Liver (tissue), 9 donors: Measurements from ENCODE around the gene EML6. TPM values are rescaled to one million over a fixed set of nuclear protein-coding genes. Genes with fewer than 3 reads are reported as not detected.
"Not testable (repeated sequence)": the region's sequence is repeated elsewhere in the genome, so short reads cannot be mapped to it uniquely, and the experiment has no call there.

Experiments used
- DNase-seq: peaks from one replicate; pipeline ENCODE4 v3.0.0-alpha.2; 2017; ENCODE audit warnings: low spot score
- H3K27ac ChIP-seq, 2 donors: one replicate each; pipeline ENCODE4 v1.7.0; 2013; ENCODE audit warnings: inconsistent platforms in 2 of 2, low read length in 2 of 2, control low read depth in 1 of 2, low read depth in 1 of 2, mild to moderate bottlenecking in 1 of 2
- H3K27me3 ChIP-seq, 4 donors: one replicate each; pipeline versions ENCODE4 v1.6.1 to v1.7.0; 2013; ENCODE audit warnings: low read length in 3 of 4, inconsistent platforms in 1 of 4, mild to moderate bottlenecking in 1 of 4, moderate library complexity in 1 of 4; ENCODE audit not compliant: control insufficient read depth in 4 of 4, insufficient read depth in 4 of 4
- H3K36me3 ChIP-seq, 4 donors: one replicate each; pipeline versions ENCODE4 v1.6.1 to v1.7.0; 2013; ENCODE audit warnings: low read length in 3 of 4, mild to moderate bottlenecking in 3 of 4, low read depth in 1 of 4, moderate library complexity in 1 of 4; ENCODE audit not compliant: control insufficient read depth in 4 of 4, insufficient read depth in 3 of 4
- H3K4me1 ChIP-seq, 4 donors: one replicate each; pipeline versions ENCODE4 v1.6.1 to v1.7.0; 2013; ENCODE audit warnings: low read length in 3 of 4, mild to moderate bottlenecking in 3 of 4, moderate library complexity in 1 of 4; ENCODE audit not compliant: control insufficient read depth in 4 of 4, insufficient read depth in 4 of 4
- H3K4me3 ChIP-seq, 3 donors: one replicate each; pipeline versions ENCODE4 v1.6.1 to v1.7.0; 2013; ENCODE audit warnings: low read length in 3 of 3, control low read depth in 1 of 3, low read depth in 1 of 3, mild to moderate bottlenecking in 1 of 3
- H3K9ac ChIP-seq, 2 donors: one replicate each; pipeline ENCODE4 v1.7.0; 2013; ENCODE audit warnings: low read length in 2 of 2, mild to moderate bottlenecking in 2 of 2, moderate library complexity in 2 of 2, control low read depth in 1 of 2, low read depth in 1 of 2
- H3K9me3 ChIP-seq, 4 donors: one replicate each; pipeline versions ENCODE4 v1.6.1 to v1.7.0; 2013; ENCODE audit warnings: low read length in 3 of 4; ENCODE audit not compliant: control insufficient read depth in 4 of 4
- EGR1 ChIP-seq, 2 donors: IDR thresholded peaks; 2 replicates each; pipeline ENCODE4 v1.6.1; 2016 to 2018; ENCODE audit warnings: antibody characterized with exemption in 2 of 2, low read depth in 2 of 2
- FOXA1 ChIP-seq: IDR thresholded peaks from 2 replicates; pipeline ENCODE4 v1.6.1; 2016; ENCODE audit warnings: antibody characterized with exemption
- FOXA2 ChIP-seq: IDR thresholded peaks from 2 replicates; pipeline ENCODE4 v1.6.1; 2016; ENCODE audit warnings: antibody characterized with exemption
- HNF4A ChIP-seq, 2 donors: conservative IDR thresholded peaks; 2 replicates each; pipeline ENCODE4 v1.6.1; 2016; ENCODE audit warnings: antibody characterized with exemption in 2 of 2, mild to moderate bottlenecking in 2 of 2
- JUND ChIP-seq, 2 donors: IDR thresholded peaks; 2 replicates each; pipeline ENCODE4 v1.6.1; 2016; ENCODE audit warnings: antibody characterized with exemption in 2 of 2
- NR2F2 ChIP-seq: IDR thresholded peaks from 2 replicates; pipeline ENCODE4 v1.6.1; 2016; ENCODE audit warnings: antibody characterized with exemption
- RAD21 ChIP-seq, 2 donors: IDR thresholded peaks; 2 replicates each; pipeline ENCODE4 v1.6.1; 2016; ENCODE audit warnings: antibody characterized with exemption in 2 of 2, mild to moderate bottlenecking in 2 of 2
- SP1 ChIP-seq: IDR thresholded peaks from 2 replicates; pipeline ENCODE4 v1.6.1; 2018; ENCODE audit warnings: antibody characterized with exemption, mild to moderate bottlenecking
- WGBS: extraction: QIAGEN DNeasy Blood & Tissue Kit; methylation state at CpG from one replicate; pipeline ENCODE4 v1.1.7; 2013; 5-methylcytosine and 5-hydroxymethylcytosine counted together
- polyA plus RNA-seq, 2 donors: library from polyadenylated mRNA; stranded (reverse) in 1 of 2; unstranded in 1 of 2; fragments of 200-250 nt in 1 of 2; fragments of >200 nt in 1 of 2; fragmentation: Nextera tagmentation in 1 of 2; extraction: Ambion mirVana in 1 of 2; gene quantifications; one replicate each; pipeline versions ENCODE4 v1.2.1 to v1.2.3, GENCODE V29; 2013 to 2015
- total RNA-seq, 2 donors: library from RNA; depleted of rRNA; stranded (reverse); fragments of >200 nt; gene quantifications; one replicate each; pipeline ENCODE4 v1.2.3, GENCODE V29; 2014
- TF ChIP-seq, protein P1 (sequence below): IDR thresholded peaks from 2 replicates; pipeline ENCODE4 v1.6.1; 2016; ENCODE audit warnings: antibody characterized with exemption, mild to moderate bottlenecking
- TF ChIP-seq, protein P2 (sequence below): IDR thresholded peaks from 2 replicates; pipeline ENCODE4 v1.6.1; 2016; ENCODE audit warnings: antibody characterized with exemption
- TF ChIP-seq, protein P3 (sequence below): IDR thresholded peaks from 2 replicates; pipeline ENCODE4 v1.6.1; 2016; ENCODE audit warnings: antibody characterized with exemption
- TF ChIP-seq, protein P4 (sequence below): fragments of 150-350 bp; IDR thresholded peaks from 2 replicates; pipeline ENCODE4 v1.5.1; 2017; ENCODE audit warnings: improper control_type of control experiment, low read depth, low read length; ENCODE audit not compliant: missing input control
- donor health status: healthy.
- donor health status: healthy.
- donor health status: healthy.
- donor health status: healthy.
- donor health status: healthy.

Gene EML6
- total and polyA plus RNA-seq, 4 donors = 0.33 to 3.0 (median 1.4) TPM

DNA sequence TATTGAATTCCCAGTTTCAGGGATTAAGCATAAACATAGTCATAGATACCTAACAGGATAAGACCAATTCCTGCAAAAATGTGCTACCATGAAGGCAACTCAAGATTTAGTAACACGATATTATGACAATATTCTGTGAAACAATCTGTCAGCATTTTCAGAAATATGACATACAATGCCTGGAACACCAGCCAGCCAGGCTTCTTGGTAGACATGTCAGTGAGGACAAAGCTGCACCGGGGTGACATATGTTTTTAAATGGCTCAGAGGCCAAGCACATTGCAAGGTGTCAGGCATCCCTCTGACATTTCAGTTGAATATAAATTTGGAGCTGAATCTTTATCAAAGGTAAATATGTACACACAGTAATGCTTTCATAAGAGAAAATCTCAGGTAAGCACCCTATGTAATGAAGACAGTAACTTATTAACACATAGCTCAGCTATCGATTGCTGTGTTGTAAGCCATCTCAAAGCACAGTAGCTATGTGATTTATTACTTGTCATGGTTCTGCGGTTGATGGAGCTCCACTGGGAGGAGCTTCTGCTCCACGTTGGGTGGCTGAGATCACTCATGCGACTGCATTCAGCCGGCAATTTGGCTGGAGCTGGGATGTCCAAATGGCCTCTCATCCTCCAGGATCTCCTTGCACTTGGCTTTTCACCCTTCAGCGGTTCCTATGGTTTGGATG, 31.9 kb upstream of the EML6 start (continued):
- TF ChIP-seq, protein P1, sequence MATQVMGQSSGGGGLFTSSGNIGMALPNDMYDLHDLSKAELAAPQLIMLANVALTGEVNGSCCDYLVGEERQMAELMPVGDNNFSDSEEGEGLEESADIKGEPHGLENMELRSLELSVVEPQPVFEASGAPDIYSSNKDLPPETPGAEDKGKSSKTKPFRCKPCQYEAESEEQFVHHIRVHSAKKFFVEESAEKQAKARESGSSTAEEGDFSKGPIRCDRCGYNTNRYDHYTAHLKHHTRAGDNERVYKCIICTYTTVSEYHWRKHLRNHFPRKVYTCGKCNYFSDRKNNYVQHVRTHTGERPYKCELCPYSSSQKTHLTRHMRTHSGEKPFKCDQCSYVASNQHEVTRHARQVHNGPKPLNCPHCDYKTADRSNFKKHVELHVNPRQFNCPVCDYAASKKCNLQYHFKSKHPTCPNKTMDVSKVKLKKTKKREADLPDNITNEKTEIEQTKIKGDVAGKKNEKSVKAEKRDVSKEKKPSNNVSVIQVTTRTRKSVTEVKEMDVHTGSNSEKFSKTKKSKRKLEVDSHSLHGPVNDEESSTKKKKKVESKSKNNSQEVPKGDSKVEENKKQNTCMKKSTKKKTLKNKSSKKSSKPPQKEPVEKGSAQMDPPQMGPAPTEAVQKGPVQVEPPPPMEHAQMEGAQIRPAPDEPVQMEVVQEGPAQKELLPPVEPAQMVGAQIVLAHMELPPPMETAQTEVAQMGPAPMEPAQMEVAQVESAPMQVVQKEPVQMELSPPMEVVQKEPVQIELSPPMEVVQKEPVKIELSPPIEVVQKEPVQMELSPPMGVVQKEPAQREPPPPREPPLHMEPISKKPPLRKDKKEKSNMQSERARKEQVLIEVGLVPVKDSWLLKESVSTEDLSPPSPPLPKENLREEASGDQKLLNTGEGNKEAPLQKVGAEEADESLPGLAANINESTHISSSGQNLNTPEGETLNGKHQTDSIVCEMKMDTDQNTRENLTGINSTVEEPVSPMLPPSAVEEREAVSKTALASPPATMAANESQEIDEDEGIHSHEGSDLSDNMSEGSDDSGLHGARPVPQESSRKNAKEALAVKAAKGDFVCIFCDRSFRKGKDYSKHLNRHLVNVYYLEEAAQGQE = no peak
- TF ChIP-seq, protein P2, sequence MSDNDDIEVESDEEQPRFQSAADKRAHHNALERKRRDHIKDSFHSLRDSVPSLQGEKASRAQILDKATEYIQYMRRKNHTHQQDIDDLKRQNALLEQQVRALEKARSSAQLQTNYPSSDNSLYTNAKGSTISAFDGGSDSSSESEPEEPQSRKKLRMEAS = no peak
- TF ChIP-seq, protein P3, sequence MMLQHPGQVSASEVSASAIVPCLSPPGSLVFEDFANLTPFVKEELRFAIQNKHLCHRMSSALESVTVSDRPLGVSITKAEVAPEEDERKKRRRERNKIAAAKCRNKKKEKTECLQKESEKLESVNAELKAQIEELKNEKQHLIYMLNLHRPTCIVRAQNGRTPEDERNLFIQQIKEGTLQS = no peak

DNA sequence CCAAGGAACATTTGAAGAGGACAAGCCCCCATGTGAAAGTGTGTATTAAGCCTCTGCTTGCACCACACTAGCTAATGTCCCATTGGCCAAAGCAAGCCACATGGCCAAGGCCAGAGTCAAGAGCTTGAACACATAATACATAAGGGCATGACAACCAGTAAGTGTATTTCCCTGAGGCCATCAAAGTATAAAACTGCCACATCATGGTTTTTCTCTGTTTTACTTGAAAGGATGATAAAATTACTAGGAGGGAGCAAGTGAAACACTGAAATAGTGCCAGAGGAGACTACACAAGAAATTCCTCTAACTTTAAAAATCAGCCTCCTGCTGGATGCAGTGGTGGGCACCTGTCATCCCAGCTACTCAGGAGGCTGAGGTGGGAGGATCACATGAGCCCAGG, 30.9 kb upstream of the EML6 start:
- H3K27ac ChIP-seq = no peak overlapping the region
- H3K4me3 ChIP-seq = no peak overlapping the region
- no peak for DNase-seq
- TF ChIP-seq, protein P3 = no peak
- no peak for TF ChIP-seq HNF4A (conservative IDR thresholded peaks at IDR 0.05)
- no peak for TF ChIP-seq NR2F2
- TF ChIP-seq, protein P2 = no peak
- H3K4me1 ChIP-seq = no peaks in the 10 kb centered on the region
- H3K36me3 ChIP-seq = no peaks in the 10 kb centered on the region
- H3K9ac ChIP-seq = no peak overlapping the region
- no peaks in the 10 kb centered on the region for H3K9me3 ChIP-seq
- no peaks in the 10 kb centered on the region for H3K27me3 ChIP-seq

DNA sequence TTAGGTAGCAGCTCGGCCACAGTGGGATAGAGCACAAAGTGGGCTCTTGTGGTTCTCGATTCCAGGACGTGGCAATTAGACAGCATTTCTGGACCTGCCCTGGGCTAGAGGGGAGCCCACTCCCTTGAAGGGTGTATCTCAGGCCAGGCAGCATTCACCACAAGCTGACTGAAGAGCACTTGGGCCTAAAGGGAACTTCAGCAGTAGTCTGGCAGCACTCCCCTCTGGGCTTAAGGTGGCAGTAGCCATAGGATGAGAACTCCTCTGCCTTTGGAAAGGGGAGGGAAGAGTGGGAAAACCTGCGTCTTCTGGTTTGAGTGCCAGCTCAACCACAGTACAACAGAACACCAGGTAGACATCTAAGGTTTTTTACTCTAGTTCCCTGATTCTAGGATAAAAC, 28.1 kb upstream of the EML6 start:
- no peaks in the 10 kb centered on the region for H3K9me3 ChIP-seq
- no peak overlapping the region for H3K9ac ChIP-seq
- DNase-seq = no peak
- TF ChIP-seq RAD21 (IDR thresholded peaks at IDR 0.05) (no peak), FOXA2 (no peak)
- H3K27ac ChIP-seq = no peak overlapping the region
- WGBS = 99% methylated on average over 4 of the region's 4 CpGs
- no peak overlapping the region for H3K4me3 ChIP-seq
- no peaks in the 10 kb centered on the region for H3K36me3 ChIP-seq
- H3K27me3 ChIP-seq = no peaks in the 10 kb centered on the region
- H3K4me1 ChIP-seq = no peaks in the 10 kb centered on the region

DNA sequence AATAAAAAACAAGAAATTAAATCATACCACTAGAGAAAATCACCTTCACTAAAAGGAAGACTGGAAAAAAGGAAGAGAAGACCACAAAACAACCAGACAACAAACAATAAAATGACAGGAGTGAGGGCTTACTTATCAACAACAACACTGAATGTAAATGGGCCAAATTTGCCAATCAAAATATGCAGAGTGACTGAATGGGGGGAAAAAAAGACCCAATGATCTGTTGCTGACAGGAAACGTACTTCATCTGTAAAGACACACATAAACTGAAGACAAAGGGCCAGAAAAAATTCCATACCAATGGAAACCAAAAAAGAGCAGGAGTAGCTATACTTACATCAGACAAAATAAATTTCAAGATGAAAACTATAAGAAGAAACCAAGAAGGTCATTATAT, 25.5 kb upstream of the EML6 start:
- H3K4me1 ChIP-seq = no peaks in the 10 kb centered on the region
- no peaks in the 10 kb centered on the region for H3K9me3 ChIP-seq
- no peak overlapping the region for H3K9ac ChIP-seq
- no peak overlapping the region for H3K4me3 ChIP-seq
- no peak overlapping the region for H3K27ac ChIP-seq
- no peaks in the 10 kb centered on the region for H3K36me3 ChIP-seq
- H3K27me3 ChIP-seq = no peaks in the 10 kb centered on the region
- 88% methylated on average over 1 of the region's 1 CpG for WGBS
- no peak for TF ChIP-seq FOXA1
- TF ChIP-seq JUND (IDR thresholded peaks at IDR 0.05) = no peak
- TF ChIP-seq HNF4A (conservative IDR thresholded peaks at IDR 0.05) = no peak
- no peak for TF ChIP-seq FOXA2
- TF ChIP-seq EGR1 (IDR thresholded peaks at IDR 0.05; ENCODE audit: low read depth in 2 of 2) = no peak
- TF ChIP-seq SP1 = no peak
- no peak for TF ChIP-seq NR2F2
- TF ChIP-seq, protein P4, sequence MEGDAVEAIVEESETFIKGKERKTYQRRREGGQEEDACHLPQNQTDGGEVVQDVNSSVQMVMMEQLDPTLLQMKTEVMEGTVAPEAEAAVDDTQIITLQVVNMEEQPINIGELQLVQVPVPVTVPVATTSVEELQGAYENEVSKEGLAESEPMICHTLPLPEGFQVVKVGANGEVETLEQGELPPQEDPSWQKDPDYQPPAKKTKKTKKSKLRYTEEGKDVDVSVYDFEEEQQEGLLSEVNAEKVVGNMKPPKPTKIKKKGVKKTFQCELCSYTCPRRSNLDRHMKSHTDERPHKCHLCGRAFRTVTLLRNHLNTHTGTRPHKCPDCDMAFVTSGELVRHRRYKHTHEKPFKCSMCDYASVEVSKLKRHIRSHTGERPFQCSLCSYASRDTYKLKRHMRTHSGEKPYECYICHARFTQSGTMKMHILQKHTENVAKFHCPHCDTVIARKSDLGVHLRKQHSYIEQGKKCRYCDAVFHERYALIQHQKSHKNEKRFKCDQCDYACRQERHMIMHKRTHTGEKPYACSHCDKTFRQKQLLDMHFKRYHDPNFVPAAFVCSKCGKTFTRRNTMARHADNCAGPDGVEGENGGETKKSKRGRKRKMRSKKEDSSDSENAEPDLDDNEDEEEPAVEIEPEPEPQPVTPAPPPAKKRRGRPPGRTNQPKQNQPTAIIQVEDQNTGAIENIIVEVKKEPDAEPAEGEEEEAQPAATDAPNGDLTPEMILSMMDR = no peak
- DNase-seq = no peak

DNA sequence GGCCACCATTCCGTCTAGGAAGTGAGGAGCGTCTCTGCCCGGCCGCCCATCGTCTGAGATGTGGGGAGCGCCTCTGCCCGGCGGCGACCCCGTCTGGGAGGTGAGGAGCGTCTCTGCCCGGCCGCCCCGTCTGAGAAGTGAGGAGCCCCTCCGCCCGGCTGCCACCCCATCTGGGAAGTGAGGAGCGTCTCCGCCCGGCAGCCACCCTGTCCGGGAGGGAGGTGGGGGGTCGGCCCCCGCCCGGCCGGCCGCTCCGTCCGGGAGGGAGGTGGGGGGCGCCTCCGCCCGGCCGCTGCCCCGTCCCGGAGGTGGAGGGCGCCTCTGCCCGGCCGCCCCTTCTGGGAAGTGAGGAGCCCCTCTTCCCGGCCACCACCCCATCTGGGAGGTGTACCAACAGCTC, 24.5 kb upstream of the EML6 start:
- not testable (repeated sequence) for H3K4me3 ChIP-seq, H3K36me3 ChIP-seq, DNase-seq, H3K9ac ChIP-seq, H3K27ac ChIP-seq, H3K27me3 ChIP-seq, H3K9me3 ChIP-seq, H3K4me1 ChIP-seq
- 98% methylated on average over 37 of the region's 37 CpGs for WGBS
